NT2/D1 (cell line): ENCODE data around the gene LPCAT4.

ENCODE experiments used
- SUZ12 ChIP-seq: IDR thresholded peaks from 2 replicates; pipeline ENCODE4 v1.6.1; 2011; ENCODE audit not compliant: insufficient read length, insufficient read depth; ENCODE audit errors: extremely low read depth
- YY1 ChIP-seq: IDR thresholded peaks from 2 replicates; pipeline ENCODE4 v1.6.1; 2011; ENCODE audit not compliant: insufficient read length, insufficient read depth
- ZNF274 ChIP-seq: IDR thresholded peaks from 2 replicates; pipeline ENCODE4 v1.6.1; 2011; ENCODE audit warnings: mild to moderate bottlenecking, low read depth, low read length

DNA sequence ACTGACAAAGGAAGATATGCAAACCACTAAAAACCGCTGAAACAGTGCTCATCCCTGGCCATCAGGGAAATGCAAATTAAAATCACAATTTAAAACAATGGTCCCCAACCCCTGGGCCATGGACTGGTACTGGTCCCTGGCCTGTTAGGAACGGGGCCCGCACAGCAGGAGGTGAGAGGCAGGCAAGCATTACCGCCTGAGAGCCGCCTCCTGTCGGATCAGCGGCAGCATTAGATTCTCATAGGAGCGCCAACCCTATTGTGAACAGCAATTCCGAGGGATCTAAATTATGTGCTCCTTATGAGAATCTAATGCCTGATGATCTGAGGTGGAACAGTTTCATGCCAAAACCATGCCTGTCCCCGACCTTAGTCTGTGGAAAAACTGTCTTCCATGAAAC, 43.8 kb downstream of the LPCAT4 start:
- TF ChIP-seq YY1 (no peak), SUZ12 (no peak), ZNF274 (no peak)
